Stimulated activated CD8-positive, alpha-beta memory T cell treated with anti-CD3 and anti-CD28 coated beads, Interleukin-15, amount 100 ng/mL, for 48 hours (primary cell): ENCODE data around the gene EXTL2.
"Not testable (repeated sequence)": the region's sequence is repeated elsewhere in the genome, so short reads cannot be mapped to it uniquely, and the experiment has no call there.

Experiments used
- DNase-seq, 2 donors: peaks; one replicate each; pipeline ENCODE4 v3.0.0-alpha.2; 2020; ENCODE audit warnings: low read depth in 2 of 2

Gene EXTL2

DNA sequence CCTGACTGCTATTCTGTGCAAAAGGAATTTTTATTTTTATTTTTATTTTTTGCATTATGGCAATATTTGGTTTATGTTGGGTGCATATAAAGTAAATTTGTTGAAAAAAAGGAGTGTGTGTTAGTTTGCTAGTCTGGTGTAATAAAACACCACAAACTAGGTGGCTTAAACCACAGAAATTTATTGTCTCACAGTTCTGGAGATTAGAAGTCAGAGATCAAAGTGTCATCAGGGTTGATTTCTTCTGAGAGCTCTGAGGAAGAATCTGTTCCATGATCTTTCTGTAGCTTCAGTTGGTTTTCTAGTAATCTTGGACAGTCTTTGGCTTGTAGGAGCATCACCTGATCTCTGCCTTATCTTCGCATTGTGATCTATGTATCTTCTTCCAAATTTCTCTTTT, 7.7 kb upstream of the EXTL2 start:
- DNase-seq = no peak

DNA sequence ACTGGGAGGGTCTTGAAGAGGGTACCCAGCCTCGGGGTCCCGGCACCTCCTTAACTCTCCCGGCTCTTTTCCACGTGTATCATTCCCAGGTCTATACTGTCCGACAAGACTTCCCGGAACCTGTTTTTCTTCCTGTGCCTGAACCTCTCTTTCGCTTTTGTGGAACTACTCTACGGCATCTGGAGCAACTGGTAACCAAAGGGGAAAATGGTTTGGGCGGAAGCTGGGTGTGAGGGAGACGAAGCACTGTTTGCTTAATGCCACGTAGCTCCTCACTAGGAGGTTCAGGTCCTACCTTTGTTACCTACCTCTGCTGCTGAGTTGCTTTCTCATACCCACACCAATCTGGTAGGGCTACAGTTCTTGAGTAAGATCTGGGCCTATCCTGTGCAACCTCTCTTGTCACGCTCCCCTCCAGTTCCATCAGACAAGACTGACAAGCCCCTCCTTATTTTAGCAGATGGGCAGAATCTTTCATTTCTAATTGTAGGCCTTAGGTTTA, 1.9 kb upstream of the EXTL2 start:
- peak; percentile 25 to 29 for DNase-seq

DNA sequence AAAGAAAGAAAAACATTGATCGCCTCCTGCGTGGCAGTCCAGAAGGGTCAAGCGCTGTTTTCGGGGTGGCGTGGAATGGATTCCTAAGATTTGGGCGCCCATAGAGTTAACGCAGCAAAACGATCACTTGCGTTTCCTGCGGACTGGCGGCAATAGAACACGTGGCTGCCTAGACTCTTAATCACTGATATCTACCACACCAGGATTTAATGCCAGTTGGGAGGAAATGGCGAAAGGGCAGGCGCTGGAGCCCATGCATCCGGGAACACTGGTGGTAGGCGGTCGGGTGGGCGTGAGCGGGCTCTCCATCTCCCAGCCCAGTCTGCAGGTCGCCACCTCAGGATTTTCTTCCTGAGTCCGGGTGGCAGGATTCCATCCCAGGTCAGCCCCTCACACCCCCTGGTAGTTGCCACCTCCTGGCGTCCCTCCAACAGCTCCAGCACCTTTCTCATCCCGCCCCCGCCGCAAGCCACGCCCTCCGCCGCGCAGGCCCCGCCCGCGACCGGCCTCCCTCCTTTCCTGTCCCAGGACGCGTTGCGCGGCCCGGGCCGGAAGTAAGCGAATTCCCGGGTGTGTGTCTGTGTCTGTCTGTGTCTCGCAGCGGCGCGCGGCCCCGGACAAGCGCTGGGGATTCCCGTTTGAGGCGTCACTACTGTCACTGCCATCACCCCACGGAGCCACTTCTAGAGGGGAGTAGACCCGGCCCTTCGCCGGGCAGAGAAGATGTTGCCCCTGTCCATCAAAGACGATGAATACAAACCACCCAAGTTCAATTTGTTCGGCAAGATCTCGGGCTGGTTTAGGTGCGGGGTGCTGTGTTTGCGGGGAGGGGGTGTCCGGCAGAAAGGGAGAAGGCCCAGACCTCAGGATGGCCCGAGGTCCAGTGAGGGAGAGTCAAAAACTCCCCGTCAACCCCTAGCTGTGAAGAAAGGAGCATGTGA, 1.2 kb upstream of the EXTL2 start, which contains the start of gene SLC30A7:
Gene SLC30A7 (plus strand): TSS at position 551 of the 941 bp plus-strand sequence. CDS start 173 bp downstream, at position 724.
- DNase-seq = peak; percentile 96

DNA sequence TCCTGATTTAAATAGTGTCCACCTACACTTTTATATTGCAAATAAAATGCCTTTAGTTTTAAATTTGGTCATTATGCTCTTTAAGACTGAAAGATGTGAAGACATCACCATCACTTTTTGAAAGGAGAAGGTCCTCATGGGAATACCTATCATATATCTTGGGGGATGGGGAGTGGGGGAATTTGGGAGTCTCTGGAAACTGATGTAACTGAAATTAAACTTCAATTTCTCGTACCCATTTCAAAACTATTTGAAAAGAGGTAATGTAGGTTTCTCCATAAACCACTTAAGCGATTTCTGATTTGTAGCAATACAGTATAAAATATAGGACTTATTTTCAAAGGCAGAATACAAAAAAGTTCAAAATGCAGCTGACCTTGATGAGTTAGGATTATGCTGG, 924 bp downstream of the EXTL2 start:
- DNase-seq = no peak

DNA sequence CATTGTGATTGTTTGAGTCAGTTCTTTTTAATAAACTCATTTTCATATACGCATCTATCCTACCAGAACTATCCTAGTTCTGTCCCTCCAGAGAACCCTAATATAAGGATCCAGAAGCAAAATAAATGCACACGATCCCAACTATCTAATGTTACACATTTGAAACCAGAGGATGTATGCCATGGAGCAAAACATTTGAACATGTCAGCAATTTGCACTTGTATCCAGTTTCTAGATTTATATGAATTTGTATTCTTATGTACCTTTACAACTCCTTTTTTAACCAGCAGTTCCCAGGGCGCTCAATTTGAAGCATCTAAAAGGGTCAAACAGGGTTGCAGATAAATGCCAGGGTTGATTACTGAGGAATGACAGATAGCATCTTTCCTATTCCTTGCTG, 2.1 kb downstream of the EXTL2 start:
- DNase-seq = no peak

DNA sequence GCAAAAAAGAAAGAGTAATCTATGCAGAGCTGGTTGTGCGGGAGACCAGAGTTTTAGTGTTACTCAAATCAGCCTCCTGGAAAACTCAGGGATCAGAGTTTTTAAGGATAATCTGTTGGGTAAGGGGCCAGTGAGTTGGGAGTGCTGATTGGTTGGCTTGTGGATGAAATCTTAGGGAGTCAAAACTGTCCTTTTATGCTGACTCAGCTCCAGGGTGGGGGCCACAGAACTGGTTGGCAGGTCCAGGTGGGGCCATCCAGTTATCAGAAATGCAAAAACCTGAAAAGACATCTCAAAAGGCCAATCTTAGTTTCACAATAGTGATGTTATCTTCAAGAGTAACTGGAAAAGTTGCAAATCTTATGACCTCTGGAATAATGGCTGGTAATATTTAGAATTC, 3.3 kb downstream of the EXTL2 start:
- DNase-seq = no peak

DNA sequence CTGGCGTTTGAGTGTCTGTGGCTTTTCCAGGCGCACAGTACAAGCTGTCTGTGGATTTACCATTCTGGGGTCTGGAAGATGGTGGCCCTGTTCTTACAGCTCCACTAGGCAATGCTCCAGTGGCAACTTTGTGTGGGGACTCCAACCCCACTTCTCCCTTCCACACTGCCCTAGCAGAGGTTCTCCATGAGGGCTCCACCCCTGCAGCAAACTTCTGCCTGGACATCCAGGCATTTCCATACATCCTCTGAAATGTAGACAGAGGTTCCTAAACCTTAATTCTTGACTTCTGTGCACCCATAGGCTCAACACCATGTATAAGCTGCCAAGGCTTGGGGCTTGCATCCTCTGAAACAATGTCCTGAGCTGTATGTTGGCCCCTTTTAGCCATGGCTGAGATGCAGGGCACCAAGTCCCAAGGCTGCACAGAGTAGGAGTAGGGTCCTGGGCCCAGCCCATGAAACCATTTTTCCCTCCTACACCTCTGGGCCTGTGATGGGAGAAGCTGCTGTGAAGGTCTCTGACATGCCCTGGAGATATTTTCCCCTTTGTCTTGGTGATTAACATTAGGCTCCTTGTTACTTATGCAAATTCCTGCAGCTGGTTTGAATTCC, 4.7 kb downstream of the EXTL2 start:
- not testable (repeated sequence) for DNase-seq

DNA sequence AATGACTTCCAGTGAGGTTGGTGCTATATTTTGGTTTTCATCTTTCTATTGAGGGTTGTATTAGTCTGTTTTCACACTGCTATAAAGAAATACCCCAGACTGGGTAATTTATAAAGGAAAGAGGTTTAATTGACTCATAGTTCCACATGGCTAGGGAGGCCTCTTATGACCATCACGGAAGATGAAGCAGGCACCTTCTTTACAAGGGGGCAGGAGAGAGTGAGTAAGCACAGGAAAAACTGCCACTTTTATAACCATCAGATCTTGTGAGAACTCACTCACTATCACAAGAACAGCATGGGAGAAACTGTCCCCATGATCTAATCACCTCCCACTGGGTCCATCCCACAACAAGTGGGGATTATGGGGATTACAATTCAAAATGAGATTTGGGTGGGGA, 5.6 kb downstream of the EXTL2 start:
- DNase-seq = not testable (repeated sequence)

DNA sequence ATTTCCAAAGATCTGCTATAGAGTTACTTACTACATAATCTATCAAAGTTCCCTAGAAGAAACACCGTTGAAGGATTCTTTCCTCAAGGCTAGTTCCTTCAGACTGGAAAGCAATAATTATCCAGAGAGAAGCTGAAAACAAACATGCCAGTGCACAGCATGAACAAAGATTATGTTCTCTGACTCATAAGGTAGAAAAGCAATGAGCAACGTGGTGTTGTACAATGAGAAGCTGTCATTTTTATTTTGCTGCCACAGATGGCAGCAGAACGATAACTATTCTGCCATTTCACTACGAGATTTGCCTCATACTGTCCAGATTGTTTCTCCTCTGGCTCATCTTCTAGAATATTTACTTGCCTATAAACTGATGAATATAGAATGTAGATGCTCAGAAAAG, 10.7 kb downstream of the EXTL2 start:
- no peak for DNase-seq

DNA sequence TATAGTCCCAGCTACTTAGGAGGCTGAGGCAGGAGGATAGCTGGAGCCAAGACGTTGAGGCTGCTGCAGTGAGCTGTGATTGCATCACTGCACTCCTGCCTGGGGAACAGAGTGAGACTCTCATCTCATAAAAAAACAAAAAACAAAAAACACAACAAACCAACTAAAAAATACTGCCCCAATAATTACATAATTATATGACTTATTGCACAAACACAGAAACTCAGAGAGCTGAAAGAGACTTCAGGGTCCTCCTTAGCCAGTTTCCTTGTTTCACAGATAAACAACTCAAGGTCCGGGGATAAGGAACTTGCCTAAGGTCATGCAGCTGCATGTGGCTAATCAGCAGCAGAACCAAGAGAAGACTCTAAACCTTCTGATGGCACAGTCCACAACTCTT, 11.9 kb downstream of the EXTL2 start:
- no peak for DNase-seq

DNA sequence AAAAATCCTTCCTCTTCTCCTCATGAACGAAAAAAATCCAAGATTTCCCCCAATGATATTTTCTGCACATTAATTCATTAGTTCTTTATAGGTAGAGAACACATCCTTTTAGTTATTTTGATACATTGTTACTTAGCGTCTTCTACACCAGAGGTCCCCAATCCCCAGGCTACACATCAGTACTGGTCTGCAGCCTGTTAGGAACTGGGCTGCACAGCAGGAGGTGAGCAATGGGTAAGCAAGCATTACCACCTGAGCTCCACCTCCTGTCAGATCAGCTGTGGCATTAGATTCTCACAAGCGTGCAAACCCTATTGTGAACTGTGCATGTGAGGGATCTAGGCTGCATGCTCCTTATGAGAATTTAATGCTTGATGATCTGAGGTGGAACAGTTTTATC, 13.0 kb downstream of the EXTL2 start:
- DNase-seq = no peak

DNA sequence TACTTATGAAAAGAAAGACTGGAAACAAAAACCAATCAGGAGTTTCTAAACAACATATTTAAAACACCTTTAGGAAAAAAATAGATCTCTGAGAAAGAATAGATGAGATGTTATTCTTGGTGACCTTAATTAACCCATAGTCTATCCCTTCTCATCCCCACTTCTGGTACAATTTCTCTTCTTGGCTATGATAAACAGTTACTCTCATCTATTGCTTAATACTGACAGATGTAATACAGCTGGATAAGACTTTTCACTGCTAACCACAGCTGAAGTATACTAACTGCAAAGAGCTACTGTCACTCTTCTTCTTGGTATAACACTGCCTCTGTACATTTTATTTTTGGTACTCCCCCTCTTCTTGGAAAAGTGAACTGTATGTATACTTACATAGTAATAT, 15.2 kb downstream of the EXTL2 start:
- DNase-seq = no peak

DNA sequence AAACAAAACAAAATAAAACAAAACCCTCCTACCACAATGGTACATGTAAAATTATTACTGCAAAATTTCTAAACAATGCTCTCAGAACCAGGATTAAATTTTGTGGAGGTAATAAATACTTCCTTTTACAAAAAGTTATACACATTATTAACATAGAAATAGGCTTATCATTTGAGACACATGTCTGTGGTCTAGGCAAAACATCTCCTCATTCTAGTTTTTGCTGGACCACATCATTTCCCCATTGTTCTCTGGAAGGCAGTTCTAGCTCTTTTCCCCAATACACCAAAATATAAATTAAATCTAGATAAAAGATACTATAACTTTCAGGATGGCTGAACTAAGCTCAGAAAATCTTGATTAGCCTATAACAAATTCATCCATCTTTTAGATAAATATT, 18.4 kb downstream of the EXTL2 start:
- DNase-seq = no peak

DNA sequence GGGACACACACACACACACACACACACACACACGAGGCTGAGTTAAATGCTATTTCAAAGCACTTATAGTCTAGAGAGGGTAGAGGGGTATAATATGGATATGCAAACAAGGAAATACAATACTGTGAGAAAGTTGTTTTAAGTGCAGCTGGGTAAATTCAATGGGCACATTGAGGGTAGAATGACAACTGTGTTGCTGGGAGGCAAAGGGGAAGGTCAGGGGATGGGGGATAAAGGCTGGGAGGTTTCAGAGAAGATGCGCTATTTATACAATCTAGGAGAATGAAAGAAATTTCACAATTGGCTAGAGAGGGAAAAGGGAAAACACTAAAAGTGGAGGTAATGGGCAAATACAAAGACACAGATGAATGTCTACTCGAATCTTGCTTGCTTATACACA, 19.4 kb downstream of the EXTL2 start:
- DNase-seq = no peak

DNA sequence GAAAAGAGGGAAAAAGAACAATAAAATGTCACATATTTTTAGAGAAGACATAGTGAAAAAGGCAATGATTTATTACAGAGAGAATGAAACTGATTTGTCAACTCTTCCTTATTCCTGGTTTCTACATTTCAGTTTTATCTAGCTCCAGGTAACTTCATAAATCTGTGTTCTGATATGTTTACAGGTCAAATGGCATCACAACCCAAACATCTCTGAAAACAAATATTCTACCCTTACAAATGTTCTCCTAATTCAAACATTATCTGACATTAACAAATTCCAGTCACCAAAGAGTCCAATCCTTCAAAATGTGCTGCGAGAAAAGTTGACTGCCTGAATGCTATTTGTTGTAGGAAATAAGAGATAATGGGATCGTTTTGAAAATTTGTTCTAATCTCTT, 20.2 kb downstream of the EXTL2 start:
- DNase-seq = no peak

DNA sequence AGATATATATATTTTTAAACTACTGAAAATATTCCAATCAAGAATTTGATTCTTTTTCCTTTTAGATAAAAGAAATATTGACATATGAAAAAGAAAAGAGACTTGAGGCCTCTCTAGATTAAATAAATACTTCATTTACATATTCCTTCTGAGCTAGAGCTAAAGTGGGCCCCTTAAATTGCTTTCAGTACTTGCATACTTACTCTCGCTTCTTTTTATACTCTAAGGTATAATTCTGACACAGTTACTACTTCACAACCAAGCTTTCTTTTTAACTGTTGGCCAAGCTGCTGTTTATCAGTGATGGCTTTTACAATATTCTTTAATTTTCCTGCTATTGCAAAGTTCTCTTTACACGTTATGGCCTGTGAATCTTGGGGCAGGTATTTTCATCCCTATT, 24.6 kb downstream of the EXTL2 start:
- no peak for DNase-seq

DNA sequence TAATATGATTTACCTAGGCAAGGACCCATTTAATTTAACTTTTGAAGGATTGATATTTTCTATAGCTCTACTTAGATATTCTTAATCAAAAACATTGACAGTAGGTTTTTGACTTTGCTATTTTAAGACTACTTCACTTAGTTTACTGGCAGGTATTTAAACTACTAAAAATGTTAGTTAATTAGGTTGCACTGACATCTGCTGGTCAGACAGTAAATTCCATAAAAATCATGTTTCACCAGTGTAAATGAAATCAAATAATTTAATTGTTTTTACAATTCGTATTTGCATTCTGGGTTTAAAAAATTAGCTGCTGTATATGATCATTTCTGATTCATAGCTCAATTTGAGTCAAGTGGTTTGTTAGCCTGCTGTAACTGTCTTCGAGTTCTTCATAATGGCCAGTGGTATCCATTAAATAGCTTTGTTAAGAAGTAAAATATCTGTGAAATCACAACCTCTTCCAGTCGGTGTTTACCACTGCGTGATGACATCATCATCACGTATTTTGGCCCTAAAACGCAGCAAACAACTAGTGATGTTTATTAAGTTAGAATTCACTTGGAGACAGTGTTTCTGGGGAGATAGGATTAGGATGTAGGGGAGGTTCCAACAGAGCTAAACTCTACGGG, 26.2 kb downstream of the EXTL2 start:
- no peak for DNase-seq

DNA sequence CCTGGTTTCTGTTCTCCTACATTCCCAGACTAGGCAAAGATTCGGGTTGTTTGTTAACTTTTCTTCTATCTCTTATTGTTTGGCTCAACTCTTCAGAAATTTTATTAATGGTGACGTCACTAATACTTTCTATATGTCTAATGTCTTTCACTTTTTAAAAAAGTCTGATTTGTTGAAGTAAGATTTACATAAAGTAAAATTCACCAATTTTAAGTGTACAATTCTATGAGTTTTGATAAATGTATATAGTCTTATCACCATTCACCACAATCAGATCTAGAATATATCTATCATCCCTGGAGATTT, 27.8 kb downstream of the EXTL2 start:
- DNase-seq = no peak

DNA sequence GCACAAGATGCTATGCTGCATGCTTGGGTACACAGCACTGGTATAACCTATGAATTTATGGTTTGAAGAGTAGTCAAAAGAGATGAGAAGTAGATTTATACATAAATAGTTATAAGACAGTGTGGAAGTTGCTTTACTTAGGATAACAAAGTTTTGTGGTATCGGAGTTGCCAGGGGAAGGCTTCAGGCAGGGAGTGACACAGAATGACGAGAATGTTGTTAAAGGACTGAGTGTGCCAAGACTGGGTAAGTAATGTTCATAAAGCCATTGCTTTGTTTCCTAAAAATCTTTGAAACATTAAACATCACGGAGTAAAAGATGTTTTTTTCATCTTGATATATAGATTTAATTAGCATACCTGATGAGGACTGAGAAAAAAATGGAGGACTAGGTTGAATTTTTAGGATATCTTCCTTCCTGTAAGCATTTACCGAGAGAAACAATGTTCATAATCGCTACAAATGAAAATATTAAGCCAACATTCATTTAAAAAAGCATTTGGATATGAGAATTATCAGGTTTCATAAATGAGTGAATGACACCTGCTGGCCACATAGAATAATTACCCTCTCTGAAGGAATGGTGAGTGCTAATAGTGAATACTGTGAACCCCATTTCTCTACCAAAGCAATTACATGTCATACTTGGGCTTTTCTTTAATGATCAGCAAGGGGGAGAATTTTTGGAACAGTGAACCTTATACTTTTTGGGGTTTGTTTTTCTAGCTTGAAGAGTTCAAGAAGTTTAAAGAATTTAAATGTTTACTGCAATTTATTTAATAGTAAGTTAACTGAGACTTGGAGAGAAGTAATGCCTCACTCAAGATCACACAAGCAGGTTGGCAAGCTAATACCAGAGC, 28.4 kb downstream of the EXTL2 start:
- no peak for DNase-seq

DNA sequence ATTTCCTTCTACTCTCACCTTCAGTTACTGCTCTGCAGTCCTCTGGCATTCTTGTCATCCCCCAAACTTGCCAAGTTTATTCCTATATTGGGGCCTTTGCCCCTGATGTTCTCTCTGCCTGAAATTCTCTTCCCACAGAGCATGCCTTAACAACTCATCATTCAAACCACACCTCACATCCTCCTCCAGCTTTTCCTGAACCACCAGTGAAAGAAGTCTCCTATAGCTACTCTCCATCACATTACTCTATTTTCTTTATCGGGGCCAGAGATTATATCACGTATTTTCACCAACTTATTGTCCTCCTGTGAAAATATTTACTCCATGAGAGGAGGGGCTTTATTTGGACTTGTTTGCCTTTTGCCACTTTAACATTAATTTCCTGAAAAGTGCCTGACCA, 32.1 kb downstream of the EXTL2 start:
- DNase-seq = no peak

DNA sequence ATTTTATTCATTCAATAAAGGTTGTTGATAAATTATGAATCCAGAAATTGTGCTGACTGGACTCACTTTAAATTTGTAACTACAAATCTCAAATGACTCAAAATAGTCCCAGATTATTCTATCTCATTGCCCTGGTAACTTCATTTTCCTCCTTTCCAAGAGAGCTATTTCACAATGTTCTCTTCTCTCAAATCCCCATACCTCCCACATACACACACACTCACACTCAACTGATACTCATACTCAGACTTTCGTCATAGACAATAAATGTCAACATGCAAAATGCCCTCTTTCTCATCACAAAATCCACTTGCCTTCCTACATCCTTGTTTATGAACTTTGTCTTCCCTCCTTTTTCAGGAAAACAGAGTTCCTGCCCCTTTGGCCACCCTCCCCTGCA, 33.3 kb downstream of the EXTL2 start:
- no peak for DNase-seq
